Gastroesophageal sphincter (tissue), 4 donors: ENCODE data around the gene ARHGAP6. TPM values are rescaled to one million over a fixed set of nuclear protein-coding genes. Genes with fewer than 3 reads are reported as not detected.

ENCODE experiments used
- ATAC-seq: fragments of 150-250 bp; one replicate; pipeline ENCODE4 v1.9.1; 2016; ENCODE audit warnings: mild to moderate bottlenecking, moderate library complexity
- H3K27ac ChIP-seq, 4 donors: fragments of 200-600 bp; sonication (generic) in 3 of 4; 1 replicate in 3 of 4; 2 replicates in 1 of 4; pipeline ENCODE4 v1.5.1; 2016 to 2019
- H3K27me3 ChIP-seq: fragments of 200-600 bp; sonication (generic); one replicate; pipeline ENCODE4 v1.5.1; 2019
- H3K36me3 ChIP-seq, 2 donors: fragments of 200-600 bp; sonication (generic); one replicate each; pipeline ENCODE4 v1.5.1; 2019; ENCODE audit warnings: control low read depth in 1 of 2
- H3K4me1 ChIP-seq, 3 donors: fragments of 200-600 bp; sonication (generic); 1 replicate in 2 of 3; 2 replicates in 1 of 3; pipeline ENCODE4 v1.5.1; 2016 to 2019; ENCODE audit warnings: control low read depth in 2 of 3
- H3K4me3 ChIP-seq, 2 donors: fragments of 200-600 bp; sonication (generic); one replicate each; pipeline ENCODE4 v1.5.1; 2019; ENCODE audit warnings: mild to moderate bottlenecking in 1 of 2, moderate library complexity in 1 of 2
- H3K9me3 ChIP-seq, 3 donors: fragments of 200-600 bp; sonication (generic); one replicate each; pipeline ENCODE4 v1.5.1; 2017 to 2019; ENCODE audit warnings: control low read depth in 2 of 3
- EP300 ChIP-seq: sonication (generic); formaldehyde crosslinking; IDR thresholded peaks from one replicate; pipeline ENCODE4 v1.6.1; 2017; ENCODE audit warnings: antibody characterized with exemption, mild to moderate bottlenecking
- POLR2A ChIP-seq, 2 donors: fragments of 450-650 bp; IDR thresholded peaks; one replicate each; pipeline ENCODE4 v1.6.1; 2017; ENCODE audit warnings: antibody characterized with exemption in 2 of 2, mild to moderate bottlenecking in 2 of 2, moderate library complexity in 1 of 2
- POLR2AphosphoS5 ChIP-seq: sonication (generic); formaldehyde crosslinking; IDR thresholded peaks from one replicate; pipeline ENCODE4 v1.6.1; 2017; ENCODE audit warnings: antibody characterized with exemption
- WGBS, 2 donors: methylation state at CpG; one replicate each; pipeline ENCODE4 v1.1.5; 2018; ENCODE audit warnings: low coverage in 1 of 2; 5-methylcytosine and 5-hydroxymethylcytosine counted together
- total RNA-seq, 4 donors: library from RNA; depleted of rRNA; stranded (reverse); fragments of >200 nt; gene quantifications; one replicate each; pipeline ENCODE4 v1.1.0, GENCODE V29; 2016
- TF ChIP-seq, protein P1 (sequence below), 4 experiments: fragments of 200-600 bp in 2 of 4; fragments of 450-650 bp in 2 of 4; sonication (generic) in 1 of 4; IDR thresholded peaks; one replicate each; pipeline ENCODE4 v1.5.1; 2017 to 2019; ENCODE audit warnings: antibody characterized with exemption in 4 of 4, mild to moderate bottlenecking in 2 of 4, moderate library complexity in 2 of 4

The ARHGAP6 gene
- total RNA-seq, 4 donors from 2014 or later = 25.2 to 35.1 (median 31.8) TPM

- Histone ChIP-seq H3K9me3 (no peaks in the 10 kb centered on the region), H3K4me3 (no peak overlapping the region), H3K27me3 (no peaks in the 10 kb centered on the region), H3K4me1 (peaks cover 0 to 25% (median 5%) of the 10 kb centered on the region in 3 donors), H3K27ac (no peak overlapping the region), H3K36me3 (no peaks in the 10 kb centered on the region)
- no peak for ATAC-seq
- TF ChIP-seq POLR2AphosphoS5 (no peak), EP300 (no peak), POLR2A (IDR thresholded peaks at IDR 0.05) (no peak)
- TF ChIP-seq, protein P1, sequence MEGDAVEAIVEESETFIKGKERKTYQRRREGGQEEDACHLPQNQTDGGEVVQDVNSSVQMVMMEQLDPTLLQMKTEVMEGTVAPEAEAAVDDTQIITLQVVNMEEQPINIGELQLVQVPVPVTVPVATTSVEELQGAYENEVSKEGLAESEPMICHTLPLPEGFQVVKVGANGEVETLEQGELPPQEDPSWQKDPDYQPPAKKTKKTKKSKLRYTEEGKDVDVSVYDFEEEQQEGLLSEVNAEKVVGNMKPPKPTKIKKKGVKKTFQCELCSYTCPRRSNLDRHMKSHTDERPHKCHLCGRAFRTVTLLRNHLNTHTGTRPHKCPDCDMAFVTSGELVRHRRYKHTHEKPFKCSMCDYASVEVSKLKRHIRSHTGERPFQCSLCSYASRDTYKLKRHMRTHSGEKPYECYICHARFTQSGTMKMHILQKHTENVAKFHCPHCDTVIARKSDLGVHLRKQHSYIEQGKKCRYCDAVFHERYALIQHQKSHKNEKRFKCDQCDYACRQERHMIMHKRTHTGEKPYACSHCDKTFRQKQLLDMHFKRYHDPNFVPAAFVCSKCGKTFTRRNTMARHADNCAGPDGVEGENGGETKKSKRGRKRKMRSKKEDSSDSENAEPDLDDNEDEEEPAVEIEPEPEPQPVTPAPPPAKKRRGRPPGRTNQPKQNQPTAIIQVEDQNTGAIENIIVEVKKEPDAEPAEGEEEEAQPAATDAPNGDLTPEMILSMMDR (IDR thresholded peaks at IDR 0.05) = no peak
- 84 to 89% methylated on average over 3 to 4 of the region's 4 CpGs for WGBS, 2 donors
Observed at GRCh38 chrX:11108253-11108941, 557.3 kb downstream of the ARHGAP6 start.

DNA sequence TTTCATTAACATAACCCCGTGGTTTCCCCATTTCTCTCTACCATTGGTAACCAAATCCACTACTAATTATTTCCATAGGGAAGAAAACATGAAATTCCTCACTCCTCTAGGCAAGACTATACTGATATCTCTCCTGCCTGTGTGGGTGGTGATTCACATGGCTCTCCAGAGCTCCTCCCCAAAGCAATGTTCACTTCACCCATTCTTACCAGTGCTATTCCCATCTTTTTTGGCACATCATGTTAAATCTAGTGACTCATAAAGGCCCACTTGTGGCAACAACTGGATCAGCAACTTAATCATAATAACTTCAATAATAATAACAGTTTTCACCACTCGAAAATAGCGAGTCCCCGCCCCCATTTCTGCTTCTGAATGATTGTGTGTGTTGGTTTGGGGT is 560.6 kb downstream of the ARHGAP6 start:
- Histone ChIP-seq H3K27me3 (no peaks in the 10 kb centered on the region), H3K4me3 (no peak overlapping the region), H3K4me1 (peaks cover 0 to 22% (median 0%) of the 10 kb centered on the region in 3 donors), H3K9me3 (no peaks in the 10 kb centered on the region), H3K36me3 (no peaks in the 10 kb centered on the region), H3K27ac (no peak overlapping the region)
- no peak for TF ChIP-seq POLR2A (IDR thresholded peaks at IDR 0.05)
- TF ChIP-seq POLR2AphosphoS5 = no peak
- no peak for TF ChIP-seq EP300
- TF ChIP-seq, protein P1 (IDR thresholded peaks at IDR 0.05) = no peak
- no peak for ATAC-seq
- WGBS, 2 donors = 63 to 100% methylated on average over 1 of the region's 4 CpGs

- 73% methylated on average over 2 of the region's 2 CpGs for WGBS, 2 donors
- peaks cover 0 to 22% (median 0%) of the 10 kb centered on the region in 3 donors for H3K4me1 ChIP-seq
- H3K27ac ChIP-seq = no peak overlapping the region
- H3K36me3 ChIP-seq = no peaks in the 10 kb centered on the region
- no peak overlapping the region for H3K4me3 ChIP-seq
- no peak for ATAC-seq
- no peaks in the 10 kb centered on the region for H3K9me3 ChIP-seq
- TF ChIP-seq, protein P1 (IDR thresholded peaks at IDR 0.05) = no peak
- TF ChIP-seq POLR2AphosphoS5 (no peak), EP300 (no peak), POLR2A (IDR thresholded peaks at IDR 0.05) (no peak)
- H3K27me3 ChIP-seq = no peaks in the 10 kb centered on the region
Observed at GRCh38 chrX:11103751-11104150, 562.0 kb downstream of the ARHGAP6 start.

GRCh38 chrX:11103006-11103405 is 562.7 kb downstream of the ARHGAP6 start:
- H3K27ac ChIP-seq = no peak overlapping the region
- peaks cover 0 to 22% (median 0%) of the 10 kb centered on the region in 3 donors for H3K4me1 ChIP-seq
- TF ChIP-seq POLR2AphosphoS5 (no peak), EP300 (no peak), POLR2A (IDR thresholded peaks at IDR 0.05) (no peak)
- TF ChIP-seq, protein P1 (IDR thresholded peaks at IDR 0.05) = no peak
- 73 to 85% methylated on average over 2 to 3 of the region's 3 CpGs for WGBS, 2 donors
- no peak overlapping the region for H3K4me3 ChIP-seq
- no peaks in the 10 kb centered on the region for H3K9me3 ChIP-seq
- H3K27me3 ChIP-seq = no peaks in the 10 kb centered on the region
- ATAC-seq = no peak
- H3K36me3 ChIP-seq = no peaks in the 10 kb centered on the region
